ENCODE measurements around the gene SLC16A6.

GRCh38 chr17:68327823-68328557 lies 37.1 kb upstream of the SLC16A6 start:
- TF ChIP-seq CTCF (IDR thresholded peaks at IDR 0.05 in 8 of 11, conservative IDR thresholded peaks at IDR 0.05 in 3 of 11) (no peak), POLR2AphosphoS5 (IDR thresholded peaks at IDR 0.05) (no peak)

Measured in spleen (tissue), 7 donors.